NCI-H2227 (cell line): ENCODE results near the gene FAM32A.
A peak's percentile ranks its signal among the peaks of the same experiment; 100 is the strongest.

Experiments used
- DNase-seq: peaks from one replicate; lab custom pipeline; 2025; ENCODE audit not compliant: unreplicated experiment; lab: John Stamatoyannopoulos, UW

FAM32A gene

GRCh38 chr19:16185123-16185767 lies at the start of gene FAM32A:
Gene FAM32A (plus strand): TSS chr19:16185410. CDS start chr19:16185443, 33 bp downstream.
- peak; percentile 98 for DNase-seq

- no peak for DNase-seq
Measured at GRCh38 chr19:16135430-16136127, 49.6 kb upstream of the FAM32A start.

GRCh38 chr19:16136185-16136999 lies 48.8 kb upstream of the FAM32A start:
- DNase-seq: no peak

- DNase-seq: no peak
Measured at GRCh38 chr19:16139752-16140151, 45.5 kb upstream of the FAM32A start.

GRCh38 chr19:16141043-16141442 lies 44.2 kb upstream of the FAM32A start:
- no peak for DNase-seq

GRCh38 chr19:16142032-16142580 lies 43.1 kb upstream of the FAM32A start:
- DNase-seq: no peak

GRCh38 chr19:16143399-16144215 lies 41.6 kb upstream of the FAM32A start, which contains the start of gene HSH2D:
Gene HSH2D (plus strand): TSS chr19:16143685. CDS start chr19:16148751, 5,066 bp downstream.
- DNase-seq: no peak

GRCh38 chr19:16144216-16144581 lies 41.0 kb upstream of the FAM32A start:
- DNase-seq: no peak

GRCh38 chr19:16146112-16146511 lies 39.1 kb upstream of the FAM32A start:
- no peak for DNase-seq

- no peak for DNase-seq
Measured at GRCh38 chr19:16148443-16149229, 36.6 kb upstream of the FAM32A start.

GRCh38 chr19:16153582-16154336 lies 31.5 kb upstream of the FAM32A start:
- no peak for DNase-seq

GRCh38 chr19:16154557-16154956 lies 30.7 kb upstream of the FAM32A start:
- DNase-seq: no peak

GRCh38 chr19:16155128-16155527 lies 30.1 kb upstream of the FAM32A start:
- DNase-seq: no peak

- no peak for DNase-seq
Measured at GRCh38 chr19:16156904-16157303, 28.3 kb upstream of the FAM32A start.

GRCh38 chr19:16157601-16158000 lies 27.6 kb upstream of the FAM32A start:
- no peak for DNase-seq

- no peak for DNase-seq
Measured at GRCh38 chr19:16159655-16160054, 25.6 kb upstream of the FAM32A start.

GRCh38 chr19:16160445-16160942 lies 24.7 kb upstream of the FAM32A start:
- DNase-seq: no peak

GRCh38 chr19:16160943-16161560 lies 24.2 kb upstream of the FAM32A start:
- no peak for DNase-seq

- no peak for DNase-seq
Measured at GRCh38 chr19:16161840-16162239, 23.4 kb upstream of the FAM32A start.
